ENCODE measurements around the gene THAP3.
"Not testable (repeated sequence)": the region's sequence is repeated elsewhere in the genome, so short reads cannot be mapped to it uniquely, and the experiment has no call there.

The THAP3 gene

DNA sequence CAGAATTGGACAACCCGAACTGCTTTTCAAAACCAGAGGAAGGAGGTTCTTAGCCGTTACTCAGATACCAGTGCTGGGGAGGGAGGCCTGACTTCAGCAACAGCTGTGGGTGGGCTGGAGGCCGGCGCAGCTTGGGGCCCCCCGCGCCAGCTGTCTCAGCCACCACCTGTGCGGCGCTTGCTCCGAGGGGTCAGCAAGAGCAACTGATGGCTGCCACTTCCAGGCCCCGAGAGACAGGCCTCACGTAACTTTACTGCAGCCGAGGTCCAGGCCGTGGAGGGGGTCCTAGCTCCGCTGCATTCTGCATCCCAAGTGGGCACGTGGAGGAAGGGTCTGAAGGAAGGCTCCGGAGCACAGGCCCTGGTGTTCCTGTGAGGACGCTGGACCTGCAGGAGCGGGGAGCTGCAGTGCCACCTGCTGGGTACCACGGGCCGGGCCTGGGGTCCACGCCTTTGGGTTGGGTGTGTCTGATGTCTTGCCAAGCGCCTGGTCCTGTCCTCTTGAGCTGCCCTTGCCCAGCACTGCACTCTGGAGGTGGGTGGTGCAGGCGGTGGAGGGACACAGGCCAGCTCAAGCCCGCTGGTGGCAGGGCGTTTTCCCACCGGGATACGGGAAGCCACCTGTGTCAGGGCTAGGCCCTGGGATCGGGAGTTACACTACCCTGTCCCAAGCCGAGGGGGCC is 9.8 kb downstream of the THAP3 start:
- peak in 1 of 2 donors; percentile 22 for DNase-seq (ENCODE audit: low read depth in 2 of 2, low spot score in 1 of 2)

DNA sequence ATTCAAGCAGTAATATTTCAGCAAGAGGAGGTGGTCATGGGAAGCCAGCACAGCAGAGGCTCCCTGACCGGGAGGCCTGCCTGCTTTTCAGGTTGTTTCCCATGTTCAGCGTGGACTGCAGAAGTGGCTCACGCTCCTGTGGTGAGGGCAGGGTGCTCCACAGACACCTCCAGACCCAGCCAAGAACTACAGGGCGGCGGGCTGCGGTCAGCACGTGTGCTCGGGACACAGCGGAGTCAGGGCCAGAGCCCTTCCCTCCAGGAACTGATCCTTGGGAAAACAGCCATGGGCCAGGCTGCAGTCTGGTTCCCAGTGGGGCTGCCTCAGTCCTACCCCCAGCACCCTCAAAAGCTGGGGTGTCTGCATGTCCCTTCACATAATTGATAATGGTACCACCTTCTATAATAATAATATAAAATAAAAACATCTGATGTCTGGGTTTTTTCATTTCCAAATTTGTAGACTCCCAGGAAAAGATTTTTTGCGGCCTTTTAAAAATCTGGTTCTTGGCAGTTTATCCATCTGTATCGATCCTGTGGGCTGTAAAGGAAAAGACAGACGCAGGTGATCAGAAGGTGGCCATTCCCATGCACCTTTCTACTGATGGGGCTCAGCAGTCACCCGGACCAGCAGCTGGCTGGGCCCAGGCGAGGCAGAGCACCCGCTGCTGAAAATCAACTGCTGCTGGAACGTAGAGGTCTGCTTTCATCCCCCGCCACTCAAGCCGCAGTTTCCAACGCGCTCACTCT is 10.7 kb downstream of the THAP3 start:
- DNase-seq (ENCODE audit: low read depth in 2 of 2, low spot score in 1 of 2): no peak

DNA sequence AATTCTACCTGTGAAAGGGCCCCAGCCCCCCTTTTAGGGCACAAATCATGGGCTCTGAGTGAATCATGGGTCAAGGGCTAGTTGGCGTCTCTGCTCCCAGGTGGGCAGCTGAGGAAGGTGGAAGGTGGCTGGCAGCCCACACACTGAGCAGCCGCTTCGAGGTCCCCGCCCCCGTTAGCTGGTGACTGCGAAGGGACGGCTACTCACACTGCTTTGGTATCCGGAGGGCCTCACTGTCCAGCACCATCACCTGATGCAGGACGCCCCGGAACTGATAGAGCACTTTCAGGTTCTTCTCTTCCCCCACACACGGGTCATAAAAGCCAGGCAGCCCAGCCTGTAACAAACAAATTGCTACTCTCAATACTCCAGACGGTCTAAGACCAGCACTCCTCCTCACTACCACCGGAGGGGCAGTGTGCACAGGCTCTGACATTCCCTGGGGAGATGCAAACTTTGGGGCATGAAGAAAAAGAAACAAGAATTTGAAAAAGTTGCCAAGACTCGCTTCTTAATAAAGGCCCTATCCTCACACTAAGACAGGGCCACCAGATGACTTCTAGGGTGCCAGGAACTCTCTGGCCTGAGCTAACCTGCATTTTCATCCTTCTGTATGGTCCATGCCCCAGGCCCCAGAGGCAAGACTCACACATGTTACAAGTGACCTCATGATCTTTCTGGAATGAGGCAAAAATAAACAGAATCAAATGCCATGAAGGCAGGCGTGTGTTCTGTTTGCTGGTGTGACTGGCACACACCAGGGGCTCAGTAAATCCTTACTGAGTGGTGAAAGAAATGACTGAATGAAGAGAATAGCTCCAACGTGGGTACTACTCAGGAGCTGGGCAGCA is 11.5 kb downstream of the THAP3 start:
- DNase-seq (ENCODE audit: low read depth in 2 of 2, low spot score in 1 of 2): no peak

DNA sequence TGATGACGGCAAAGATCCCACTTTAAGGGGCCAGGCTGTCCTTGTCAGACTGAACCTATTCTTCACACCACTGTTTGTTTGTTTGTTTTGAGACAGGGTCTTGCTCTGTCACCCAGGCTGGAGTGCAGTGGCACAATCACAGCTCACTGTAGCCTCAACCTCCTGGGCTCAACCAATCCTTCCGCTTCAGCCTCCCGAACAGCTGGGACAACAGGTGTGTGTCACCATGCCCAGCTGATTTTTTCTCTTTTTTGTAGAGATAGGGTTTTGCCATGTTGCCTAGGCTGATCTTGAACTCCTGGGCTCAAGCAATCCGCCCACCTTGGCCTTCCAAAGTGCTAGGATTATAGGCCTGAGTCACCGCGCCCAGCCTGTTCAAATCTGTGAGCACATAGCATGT is 12.1 kb downstream of the THAP3 start:
- not testable (repeated sequence) for DNase-seq (ENCODE audit: low read depth in 2 of 2, low spot score in 1 of 2)

DNA sequence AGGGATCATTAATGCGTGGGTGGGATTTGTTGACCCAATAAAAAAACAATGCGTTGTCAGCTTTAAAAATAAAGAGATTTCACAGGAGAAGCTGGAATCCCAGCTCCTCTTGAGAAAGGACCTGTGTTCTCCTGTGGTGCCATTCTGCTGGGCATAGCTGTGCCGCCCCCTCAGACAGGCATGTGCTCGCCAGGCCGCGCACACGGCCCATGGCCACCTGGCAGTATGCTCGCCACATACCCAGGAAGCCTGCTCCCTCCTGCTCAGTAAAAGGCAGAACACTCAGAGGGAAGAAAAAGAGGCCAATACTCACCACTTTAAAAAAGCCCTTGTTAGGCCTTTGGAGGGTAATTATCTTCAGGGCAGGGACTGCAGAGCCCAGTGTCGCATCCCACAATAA is 13.1 kb downstream of the THAP3 start:
- no peak for DNase-seq (ENCODE audit: low read depth in 2 of 2, low spot score in 1 of 2)

DNA sequence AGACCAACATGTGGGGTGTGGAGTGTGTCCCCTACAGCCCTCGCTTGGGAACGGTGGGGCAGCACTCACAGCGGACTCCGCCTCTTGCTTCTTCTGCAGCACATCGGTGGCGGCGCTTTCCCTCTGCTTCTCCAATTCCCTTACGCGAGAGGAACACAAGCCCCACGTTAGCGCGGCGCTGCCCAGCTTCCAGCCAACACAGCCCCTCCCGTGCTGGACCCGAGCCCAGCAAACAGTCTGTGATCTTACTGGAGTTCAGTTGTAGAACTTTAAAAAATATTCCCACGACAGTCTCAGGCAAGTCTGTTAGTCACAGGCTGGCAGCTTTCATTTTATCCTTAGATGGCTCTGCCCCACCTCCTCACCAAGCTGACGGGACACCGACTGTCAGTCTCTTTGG is 13.6 kb downstream of the THAP3 start:
- DNase-seq (ENCODE audit: low read depth in 2 of 2, low spot score in 1 of 2): no peak

DNA sequence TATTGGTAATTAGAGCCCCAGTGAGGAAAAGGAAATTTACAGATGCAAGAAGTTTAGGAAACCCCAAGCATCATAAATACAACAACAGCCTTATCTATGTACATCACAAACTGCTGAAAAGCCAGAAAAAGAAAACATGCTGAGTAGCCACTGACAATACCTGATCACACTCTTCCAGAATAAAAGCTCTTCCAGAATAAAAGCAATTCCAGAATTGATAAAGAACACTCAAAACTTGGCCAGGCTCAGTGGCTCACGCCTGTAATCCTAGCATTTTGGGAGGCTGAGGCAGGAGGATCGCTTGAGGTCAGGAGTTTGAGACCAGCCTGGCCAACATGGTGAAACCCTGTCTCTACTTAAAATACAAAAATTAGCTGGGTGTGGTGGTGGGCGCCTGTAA is 16.2 kb downstream of the THAP3 start:
- DNase-seq (ENCODE audit: low read depth in 2 of 2, low spot score in 1 of 2): not testable (repeated sequence)

DNA sequence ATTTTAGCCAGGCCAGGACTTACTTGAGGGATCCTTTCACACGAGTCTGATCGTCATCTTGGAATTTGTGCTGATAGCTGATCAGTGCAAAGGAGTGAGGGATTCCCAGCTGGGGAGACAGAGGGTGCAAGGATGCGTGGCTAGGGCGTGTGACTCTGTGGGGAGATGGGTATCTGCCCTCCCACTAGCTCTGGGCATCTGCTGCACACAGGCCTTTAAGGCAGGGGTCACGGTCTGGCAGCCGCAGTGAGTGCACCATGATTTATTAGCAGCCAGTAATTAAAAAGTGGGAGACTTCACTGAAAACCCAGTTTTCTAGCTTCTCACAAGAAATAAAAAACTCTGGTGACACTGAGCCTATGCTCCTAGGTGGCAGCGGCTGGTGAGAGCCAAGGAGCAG is 20.4 kb downstream of the THAP3 start:
- no peak for DNase-seq (ENCODE audit: low read depth in 2 of 2, low spot score in 1 of 2)

DNA sequence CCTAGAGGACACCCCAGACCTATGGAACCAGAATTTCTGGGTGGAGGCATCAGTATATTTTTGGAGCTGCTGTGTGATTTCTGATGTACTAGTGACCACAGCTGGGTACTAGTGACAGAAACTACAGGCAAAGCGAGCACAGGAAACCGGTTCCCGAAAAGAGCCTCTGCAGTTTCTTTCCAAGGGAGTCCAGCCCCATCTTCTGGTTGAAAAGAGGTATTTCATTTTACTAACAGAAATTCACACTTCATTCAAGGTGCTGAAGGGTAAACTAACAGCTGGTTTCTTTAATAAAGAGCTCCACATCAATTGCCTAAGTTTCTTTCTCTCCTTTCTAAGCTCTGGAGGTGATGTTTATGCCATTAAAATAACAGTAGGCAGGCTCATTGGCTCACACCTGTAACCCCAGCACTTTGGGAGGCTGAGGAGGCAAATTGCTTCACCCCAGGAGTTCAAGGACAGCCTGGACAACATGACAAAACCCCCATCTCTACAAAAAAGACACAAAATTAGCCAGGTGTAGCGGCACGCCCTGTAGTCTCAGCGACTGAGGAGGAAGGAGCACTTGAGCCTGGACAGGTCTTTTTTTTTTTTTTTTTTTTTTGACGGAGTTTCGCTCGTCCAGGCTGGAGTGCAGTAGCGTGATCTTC is 22.0 kb downstream of the THAP3 start:
- DNase-seq (ENCODE audit: low read depth in 2 of 2, low spot score in 1 of 2): no peak

DNA sequence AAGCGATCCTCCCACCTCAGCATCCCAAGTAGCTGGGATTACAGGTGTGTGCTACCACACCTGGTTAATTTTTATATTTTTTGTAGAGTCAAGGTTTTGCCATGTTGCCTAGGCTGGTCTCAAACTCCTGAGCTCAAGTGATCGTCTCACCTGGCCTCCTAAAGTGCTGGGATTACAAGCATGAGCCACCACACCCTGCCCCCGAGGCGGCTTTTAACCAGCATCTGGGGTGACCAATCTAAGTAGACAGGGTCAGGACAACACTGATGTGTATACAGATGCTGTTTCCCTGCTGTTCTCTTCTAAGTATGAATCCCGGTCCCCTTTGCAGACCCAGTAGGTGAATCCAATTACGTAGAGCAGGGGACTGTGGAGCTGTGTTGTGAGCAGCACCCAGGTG is 23.9 kb downstream of the THAP3 start:
- DNase-seq (ENCODE audit: low read depth in 2 of 2, low spot score in 1 of 2): no peak

DNA sequence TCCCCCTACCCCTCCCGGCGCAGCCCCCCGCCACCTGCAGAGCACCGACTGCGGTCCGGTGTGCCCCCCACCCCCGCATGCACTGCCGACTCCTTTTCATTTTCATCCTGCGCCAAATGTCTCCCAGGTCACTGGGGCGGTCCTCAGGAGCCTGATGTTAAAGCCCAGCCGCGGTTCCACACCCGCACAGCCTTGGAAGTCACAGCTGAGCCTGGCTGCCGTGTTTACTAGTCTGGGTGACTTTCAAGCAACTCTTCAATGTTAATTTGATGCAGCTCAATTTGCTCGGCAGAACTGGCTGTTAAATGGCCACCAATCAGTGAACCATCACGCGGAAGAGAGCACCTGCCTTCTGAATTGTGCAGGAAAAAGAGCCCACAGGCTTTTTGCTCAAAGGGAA is 27.2 kb downstream of the THAP3 start:
- DNase-seq (ENCODE audit: low read depth in 2 of 2, low spot score in 1 of 2): no peak

DNA sequence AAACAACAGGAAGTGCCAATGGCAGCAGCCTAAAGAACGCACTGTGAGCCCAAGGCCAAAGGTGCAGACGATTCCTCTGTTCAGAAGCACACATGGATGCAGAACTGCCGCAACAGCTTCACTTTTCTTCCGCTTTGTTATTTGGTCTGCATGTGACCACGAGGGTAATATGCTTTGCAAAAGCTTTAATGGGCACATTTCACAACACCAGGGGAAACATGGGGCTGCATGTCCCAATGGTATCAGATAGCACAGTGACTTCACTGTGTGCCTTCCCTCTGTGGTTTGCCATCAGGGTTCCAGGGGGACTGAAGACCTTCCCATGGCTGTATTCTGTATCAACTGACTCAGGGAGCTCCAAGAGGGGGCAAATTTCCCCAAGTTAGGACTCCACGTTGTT is 28.3 kb downstream of the THAP3 start:
- DNase-seq (ENCODE audit: low read depth in 2 of 2, low spot score in 1 of 2): no peak

DNA sequence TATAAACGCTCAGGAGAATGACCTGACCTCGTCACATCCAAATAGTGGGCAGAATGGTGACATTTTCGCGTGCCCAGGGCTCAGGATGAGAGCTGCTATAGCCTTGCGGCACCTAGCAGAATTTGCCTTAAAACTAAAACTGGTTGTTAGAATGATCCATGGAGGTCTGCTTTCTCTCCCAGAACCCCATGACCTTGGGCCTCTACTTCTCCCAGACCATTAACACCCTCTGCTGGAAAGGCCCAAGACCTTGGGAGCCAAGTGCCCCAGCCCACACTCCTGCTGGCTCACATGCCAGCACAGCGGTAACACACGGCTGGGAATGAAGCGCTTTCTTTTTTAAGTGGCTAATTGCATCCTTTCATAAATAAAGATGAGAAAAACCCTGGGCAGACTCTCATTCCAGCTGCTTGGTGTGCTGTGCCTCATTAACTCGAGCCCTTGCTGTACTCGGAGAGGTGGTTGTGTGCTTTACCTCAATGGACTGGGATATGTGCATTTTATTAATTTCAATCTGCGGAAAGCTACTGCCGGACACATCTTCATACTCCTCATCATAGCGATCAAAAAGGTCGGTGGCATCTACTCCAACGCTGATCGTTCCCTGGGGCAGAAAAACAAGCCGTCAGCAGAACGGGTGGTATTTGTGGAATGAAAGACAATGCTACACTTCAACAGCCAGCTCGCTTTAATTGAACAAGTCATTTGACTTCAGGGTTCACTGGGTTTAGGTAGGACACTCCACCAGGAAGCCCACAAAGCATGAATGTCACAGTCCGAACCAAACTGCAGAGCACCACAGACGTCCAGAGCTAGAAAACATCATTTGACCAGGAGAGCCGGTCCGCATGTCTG is 29.0 kb downstream of the THAP3 start:
- DNase-seq (ENCODE audit: low read depth in 2 of 2, low spot score in 1 of 2): no peak

DNA sequence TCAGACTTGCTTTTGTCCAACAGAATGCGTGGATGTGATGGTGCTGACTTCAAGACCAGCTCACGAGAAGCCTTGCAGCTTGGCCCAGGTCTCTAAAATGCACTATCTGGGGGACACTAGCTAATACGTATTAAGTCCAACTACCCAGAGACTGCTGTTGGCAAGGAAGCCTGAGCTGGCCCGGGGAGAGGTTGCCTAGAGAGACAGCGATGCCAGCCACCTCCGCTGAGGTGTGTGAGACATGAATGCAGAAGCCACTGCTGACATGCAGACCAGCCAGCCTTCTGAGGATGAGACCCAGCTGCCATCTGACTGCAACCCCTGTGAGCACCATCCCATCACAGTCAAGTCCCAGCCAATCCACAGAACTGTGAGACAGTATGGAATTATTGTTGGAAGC is 32.5 kb downstream of the THAP3 start:
- DNase-seq (ENCODE audit: low read depth in 2 of 2, low spot score in 1 of 2): no peak

DNA sequence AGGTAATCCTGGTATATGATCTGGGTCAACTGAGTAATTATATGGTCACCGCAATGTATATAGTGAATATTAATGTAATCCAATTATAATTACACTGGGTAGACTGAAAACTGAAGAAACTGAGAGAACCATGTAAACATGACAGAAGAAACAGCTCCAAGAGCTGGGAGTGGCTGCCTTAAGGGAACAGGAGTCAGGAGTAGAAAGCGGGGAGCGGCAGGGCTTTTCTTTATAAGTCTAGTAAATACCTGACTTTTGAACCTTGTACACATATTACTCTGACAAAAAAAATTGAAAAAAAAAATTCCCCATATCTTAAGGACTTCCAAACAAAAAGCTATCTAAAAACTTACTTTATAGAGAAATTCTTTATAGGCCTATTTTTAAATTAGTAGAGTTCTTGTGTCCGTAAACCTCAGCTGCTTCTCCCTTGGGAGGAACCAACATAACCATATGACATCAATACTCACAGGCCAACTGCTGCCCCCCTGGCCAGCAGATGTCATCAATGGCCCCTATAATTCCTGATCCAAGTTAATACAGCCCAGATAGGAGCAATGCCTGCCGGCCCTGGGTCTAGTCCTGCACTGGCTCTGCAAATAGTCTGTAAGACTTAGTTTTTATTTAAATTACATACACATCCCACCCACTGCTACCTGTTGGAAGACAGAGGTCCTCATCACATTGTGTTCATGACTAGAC is 33.8 kb downstream of the THAP3 start:
- no peak for DNase-seq (ENCODE audit: low read depth in 2 of 2, low spot score in 1 of 2)

DNA sequence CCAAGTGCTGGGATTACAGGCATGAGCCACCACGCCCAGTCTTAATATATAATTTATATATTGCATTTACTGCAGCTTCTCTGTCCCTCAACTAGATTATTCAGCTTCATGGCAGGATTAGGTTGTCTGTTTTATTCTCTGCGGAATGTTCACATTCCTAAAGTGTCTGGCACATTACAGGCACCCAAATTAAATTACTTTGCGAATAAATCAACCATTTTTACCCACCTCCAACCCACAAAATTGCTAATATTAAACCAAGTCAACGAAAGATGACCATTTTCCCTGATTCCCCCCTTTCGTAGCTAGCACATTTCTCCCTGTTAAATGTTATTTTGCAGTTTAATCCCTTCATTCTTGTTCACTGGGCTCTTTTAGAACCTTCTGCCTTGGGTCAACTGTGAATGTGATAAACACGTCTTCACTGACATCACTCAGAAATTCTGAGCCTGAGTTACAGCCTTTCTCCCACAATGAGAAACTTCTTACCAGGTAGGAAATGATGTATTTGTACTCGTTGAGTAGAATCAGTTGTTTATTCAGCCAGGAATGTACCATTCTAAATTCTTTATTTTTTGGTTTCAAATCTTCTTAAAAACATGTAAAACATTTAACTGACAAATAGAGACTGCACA is 35.9 kb downstream of the THAP3 start:
- DNase-seq (ENCODE audit: low read depth in 2 of 2, low spot score in 1 of 2): no peak

DNA sequence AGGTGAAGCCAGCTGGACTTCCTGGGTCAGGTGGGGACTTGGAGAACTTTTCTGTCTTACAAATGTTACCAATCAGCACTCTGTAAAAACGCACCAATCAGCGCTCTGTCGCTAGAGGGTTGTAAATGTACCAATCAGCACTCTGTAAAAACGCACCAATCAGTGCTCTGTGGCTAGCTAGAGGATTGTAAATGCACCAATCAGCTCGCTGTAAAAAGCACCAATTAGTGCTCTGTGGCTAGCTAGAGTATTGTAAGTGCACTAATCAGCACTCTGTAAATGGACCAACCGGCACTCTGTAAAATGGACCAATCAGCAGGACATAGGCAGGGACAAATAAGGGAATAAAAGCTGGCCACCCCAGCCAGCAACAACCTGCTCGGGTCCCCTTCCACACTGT is 37.8 kb downstream of the THAP3 start:
- not testable (repeated sequence) for DNase-seq (ENCODE audit: low read depth in 2 of 2, low spot score in 1 of 2)

DNA sequence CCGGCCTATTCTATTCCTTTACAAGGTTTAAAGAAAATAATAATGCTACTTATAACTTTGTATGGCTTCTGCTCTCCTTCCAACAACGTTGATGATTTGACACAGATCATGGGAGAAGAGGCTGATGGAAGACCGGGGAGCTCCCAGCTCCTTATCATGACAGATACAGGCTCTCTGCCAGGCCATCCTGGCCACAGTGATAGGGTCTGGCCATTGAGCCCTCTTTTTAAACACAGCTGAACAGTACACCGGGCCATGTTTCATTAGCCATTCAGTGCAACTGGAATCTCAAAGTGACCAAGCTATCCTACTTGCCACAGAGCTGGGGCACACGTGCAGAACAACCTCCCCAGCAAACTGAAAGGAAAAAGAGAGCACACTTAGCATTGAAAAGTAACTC is 42.0 kb downstream of the THAP3 start:
- DNase-seq (ENCODE audit: low read depth in 2 of 2, low spot score in 1 of 2): no peak

DNA sequence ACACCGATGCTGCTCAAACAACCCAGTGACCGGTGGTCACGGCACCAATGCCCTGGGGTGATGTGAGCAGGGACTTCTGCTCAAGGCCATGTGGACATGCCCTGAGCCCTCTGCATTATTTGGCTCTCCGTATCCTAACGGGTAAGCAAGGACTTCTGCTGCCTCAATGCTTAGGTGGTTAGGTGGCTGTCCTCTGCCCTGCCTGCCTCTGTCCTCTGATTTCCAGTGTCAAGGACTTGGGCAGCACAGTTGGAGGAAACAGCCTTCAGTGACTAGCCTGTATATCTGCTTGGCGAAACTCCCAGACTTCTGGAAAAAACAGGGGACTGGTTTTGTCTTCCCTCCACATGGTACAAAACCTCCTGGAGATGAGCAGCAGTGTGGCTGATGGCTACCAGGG is 42.5 kb downstream of the THAP3 start:
- no peak for DNase-seq (ENCODE audit: low read depth in 2 of 2, low spot score in 1 of 2)

DNA sequence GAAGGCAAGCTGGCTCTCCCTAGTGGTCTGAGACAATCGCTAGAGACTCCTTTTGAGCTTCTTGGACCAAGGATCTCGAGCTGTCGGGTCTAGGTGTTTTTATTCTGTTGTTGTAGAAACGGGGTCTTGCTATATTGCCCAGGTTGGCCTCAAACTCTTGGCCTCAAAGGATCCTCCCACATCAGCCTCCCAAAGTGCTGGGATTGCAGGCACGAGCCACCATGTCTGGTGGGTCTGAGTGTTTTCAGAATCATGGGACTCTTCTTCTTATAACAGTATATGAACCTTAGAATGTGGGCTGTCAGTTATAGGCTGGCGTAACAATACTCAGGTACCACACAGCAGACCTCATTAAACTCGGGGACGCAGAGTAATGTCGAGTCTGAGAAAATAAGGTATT is 43.8 kb downstream of the THAP3 start:
- DNase-seq (ENCODE audit: low read depth in 2 of 2, low spot score in 1 of 2): no peak
